ENCODE results near the gene LHFPL2.

DNA sequence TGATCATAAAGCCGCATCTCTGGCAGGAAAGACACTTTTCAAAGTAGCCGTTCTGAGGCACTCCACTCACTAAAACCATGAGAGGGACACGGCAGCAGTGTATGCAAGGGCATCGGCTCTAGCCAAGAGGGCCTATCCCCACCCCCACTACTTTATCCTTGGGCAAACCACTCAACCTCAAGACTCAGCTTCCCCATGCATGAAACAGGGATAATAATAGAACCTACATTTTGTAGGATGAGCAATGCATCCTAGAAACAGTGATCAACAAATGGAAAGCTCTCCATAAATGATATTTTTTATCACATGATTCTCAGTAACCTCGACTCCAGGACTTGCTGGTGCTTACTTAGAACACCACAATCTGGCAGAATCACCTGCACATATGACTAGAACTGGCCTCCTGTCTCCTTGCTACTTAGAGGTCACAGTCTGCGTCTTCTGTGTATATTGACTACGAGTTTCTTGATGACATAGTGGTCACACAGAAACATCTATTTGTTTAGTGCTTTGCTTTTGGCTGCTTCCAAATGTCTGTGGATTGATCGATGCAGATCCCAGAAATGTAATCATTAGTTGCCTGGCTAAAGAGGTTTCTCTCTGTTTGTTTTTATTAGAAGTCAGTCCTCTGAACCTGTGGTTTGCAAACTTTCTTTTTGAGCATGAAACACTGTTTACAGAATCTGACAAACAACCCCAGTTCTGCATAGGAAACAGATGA, 102.1 kb downstream of the LHFPL2 start:
- TF ChIP-seq, protein P1, sequence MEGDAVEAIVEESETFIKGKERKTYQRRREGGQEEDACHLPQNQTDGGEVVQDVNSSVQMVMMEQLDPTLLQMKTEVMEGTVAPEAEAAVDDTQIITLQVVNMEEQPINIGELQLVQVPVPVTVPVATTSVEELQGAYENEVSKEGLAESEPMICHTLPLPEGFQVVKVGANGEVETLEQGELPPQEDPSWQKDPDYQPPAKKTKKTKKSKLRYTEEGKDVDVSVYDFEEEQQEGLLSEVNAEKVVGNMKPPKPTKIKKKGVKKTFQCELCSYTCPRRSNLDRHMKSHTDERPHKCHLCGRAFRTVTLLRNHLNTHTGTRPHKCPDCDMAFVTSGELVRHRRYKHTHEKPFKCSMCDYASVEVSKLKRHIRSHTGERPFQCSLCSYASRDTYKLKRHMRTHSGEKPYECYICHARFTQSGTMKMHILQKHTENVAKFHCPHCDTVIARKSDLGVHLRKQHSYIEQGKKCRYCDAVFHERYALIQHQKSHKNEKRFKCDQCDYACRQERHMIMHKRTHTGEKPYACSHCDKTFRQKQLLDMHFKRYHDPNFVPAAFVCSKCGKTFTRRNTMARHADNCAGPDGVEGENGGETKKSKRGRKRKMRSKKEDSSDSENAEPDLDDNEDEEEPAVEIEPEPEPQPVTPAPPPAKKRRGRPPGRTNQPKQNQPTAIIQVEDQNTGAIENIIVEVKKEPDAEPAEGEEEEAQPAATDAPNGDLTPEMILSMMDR (IDR thresholded peaks at IDR 0.05): no peak
- no peak for TF ChIP-seq POLR2A (IDR thresholded peaks at IDR 0.05)
- no peak for TF ChIP-seq EP300 (IDR thresholded peaks at IDR 0.05)
- TF ChIP-seq POLR2AphosphoS5 (IDR thresholded peaks at IDR 0.05): no peak

All from suprapubic skin (tissue), 4 donors.